Fibroblast of peridontal ligament (primary cell): ENCODE data around the gene C17orf114.

Source experiments
- DNase-seq: peaks from one replicate; pipeline ENCODE4 v3.0.0-alpha.2; 2010; ENCODE audit errors: extremely low read depth

The C17orf114 gene

GRCh38 chr17:4823373-4824089 lies 21.4 kb upstream of the C17orf114 start:
- DNase-seq: no peak

- no peak for DNase-seq
Observed at GRCh38 chr17:4822835-4823234, 20.7 kb upstream of the C17orf114 start.

- no peak for DNase-seq
Observed at GRCh38 chr17:4818276-4818675, 16.1 kb upstream of the C17orf114 start.

GRCh38 chr17:4816826-4817225 lies 14.7 kb upstream of the C17orf114 start:
- no peak for DNase-seq

GRCh38 chr17:4815043-4815675 lies 13.0 kb upstream of the C17orf114 start:
- DNase-seq: no peak

- DNase-seq: no peak
Observed at GRCh38 chr17:4812690-4813089, 10.6 kb upstream of the C17orf114 start.

GRCh38 chr17:4811471-4811870 lies 9.3 kb upstream of the C17orf114 start:
- DNase-seq: no peak

- DNase-seq: no peak
Observed at GRCh38 chr17:4810696-4811290, 8.7 kb upstream of the C17orf114 start.

GRCh38 chr17:4808378-4808767 lies 6.2 kb upstream of the C17orf114 start:
- DNase-seq: peak; percentile 35

GRCh38 chr17:4807605-4808377 lies 5.7 kb upstream of the C17orf114 start:
- DNase-seq: no peak

- peak; percentile 55 for DNase-seq
Observed at GRCh38 chr17:4806777-4807604, 4.9 kb upstream of the C17orf114 start, which contains the start of gene PLD2. Gene PLD2, plus strand, starts transcription at chr17:4807152. Its CDS starts 621 bp downstream, at chr17:4807773.

- DNase-seq: no peak
Observed at GRCh38 chr17:4806456-4806776, 4.3 kb upstream of the C17orf114 start.

- DNase-seq: no peak
Observed at GRCh38 chr17:4800462-4801196, 1.5 kb downstream of the C17orf114 start.

- DNase-seq: peak; percentile 36
Observed at GRCh38 chr17:4796552-4796920, 5.6 kb downstream of the C17orf114 start.

GRCh38 chr17:4795168-4795567 lies 7.0 kb downstream of the C17orf114 start:
- no peak for DNase-seq

- DNase-seq: no peak
Observed at GRCh38 chr17:4790705-4791088, 11.4 kb downstream of the C17orf114 start.

GRCh38 chr17:4789951-4790704 lies 12.0 kb downstream of the C17orf114 start:
- peak; percentile 89 for DNase-seq

GRCh38 chr17:4789701-4789950 lies 12.5 kb downstream of the C17orf114 start:
- DNase-seq: no peak

- no peak for DNase-seq
Observed at GRCh38 chr17:4788807-4789700, 13.1 kb downstream of the C17orf114 start, which contains the start of gene GLTPD2. Gene GLTPD2, plus strand, starts transcription at chr17:4788964. Its CDS starts 48 bp downstream, at chr17:4789012.
